Fibroblast of mammary gland (primary cell): ENCODE data around the gene OPCML.

Experiments used
- DNase-seq: peaks from one replicate; pipeline ENCODE4 v3.0.0-alpha.2; 2010; ENCODE audit warnings: low read depth
- H3K4me3 ChIP-seq: 2 replicates; pipeline ENCODE4 v1.5.1; 2011; ENCODE audit warnings: low read depth, mild to moderate bottlenecking, low read length, moderate library complexity; ENCODE audit not compliant: control insufficient read depth
- CTCF ChIP-seq: conservative IDR thresholded peaks from 2 replicates; pipeline ENCODE4 v1.5.1; 2011; ENCODE audit warnings: low read depth, low read length, inconsistent platforms; ENCODE audit not compliant: control insufficient read depth, insufficient read depth

Gene OPCML

GRCh38 chr11:132496341-132496740 lies 1036.0 kb downstream of the OPCML start:
- DNase-seq, result no peak
- H3K4me3 ChIP-seq, result no peak overlapping the region
- TF ChIP-seq CTCF, result no peak

- DNase-seq, result no peak
- H3K4me3 ChIP-seq, result no peak overlapping the region
- TF ChIP-seq CTCF, result no peak
Measured at GRCh38 chr11:132493801-132494200, 1038.5 kb downstream of the OPCML start.

GRCh38 chr11:132490978-132491377 lies 1041.3 kb downstream of the OPCML start:
- no peak for TF ChIP-seq CTCF
- H3K4me3 ChIP-seq, result no peak overlapping the region
- DNase-seq, result no peak

GRCh38 chr11:132486060-132486459 lies 1046.2 kb downstream of the OPCML start:
- no peak for TF ChIP-seq CTCF
- DNase-seq, result no peak
- no peak overlapping the region for H3K4me3 ChIP-seq

GRCh38 chr11:132475026-132475425 lies 1057.3 kb downstream of the OPCML start:
- no peak for TF ChIP-seq CTCF
- no peak for DNase-seq
- no peak overlapping the region for H3K4me3 ChIP-seq

GRCh38 chr11:132472411-132473172 lies 1059.7 kb downstream of the OPCML start:
- no peak for DNase-seq
- no peak overlapping the region for H3K4me3 ChIP-seq
- no peak for TF ChIP-seq CTCF

- DNase-seq, result no peak
- TF ChIP-seq CTCF, result no peak
- no peak overlapping the region for H3K4me3 ChIP-seq
Measured at GRCh38 chr11:132471466-132471865, 1060.8 kb downstream of the OPCML start.
